ENCODE measurements around the gene RAB7A.

RAB7A gene

GRCh38 chr3:128858167-128858566, 132.2 kb downstream of the RAB7A start:
- DNase-seq: no peak

DNA sequence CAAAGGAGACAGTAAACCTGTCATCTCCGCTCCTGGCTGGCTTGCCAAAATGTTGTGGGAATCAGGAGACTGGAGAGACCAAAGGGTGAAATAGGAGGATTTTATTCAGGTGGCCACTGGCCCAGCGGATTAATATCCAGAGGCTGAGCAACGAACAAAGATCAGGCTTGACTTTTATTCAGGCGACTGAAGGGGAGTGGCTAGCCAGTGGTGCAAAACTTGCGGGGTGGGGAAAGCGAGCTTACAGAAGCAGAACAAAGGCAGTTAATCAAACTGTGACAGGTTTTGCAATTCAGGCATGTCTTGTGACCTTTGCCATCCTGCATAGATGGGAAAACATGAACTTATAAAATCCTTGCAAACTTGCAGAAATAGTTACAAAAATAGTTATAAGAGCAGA, 133.6 kb downstream of the RAB7A start:
- DNase-seq: no peak

DNA sequence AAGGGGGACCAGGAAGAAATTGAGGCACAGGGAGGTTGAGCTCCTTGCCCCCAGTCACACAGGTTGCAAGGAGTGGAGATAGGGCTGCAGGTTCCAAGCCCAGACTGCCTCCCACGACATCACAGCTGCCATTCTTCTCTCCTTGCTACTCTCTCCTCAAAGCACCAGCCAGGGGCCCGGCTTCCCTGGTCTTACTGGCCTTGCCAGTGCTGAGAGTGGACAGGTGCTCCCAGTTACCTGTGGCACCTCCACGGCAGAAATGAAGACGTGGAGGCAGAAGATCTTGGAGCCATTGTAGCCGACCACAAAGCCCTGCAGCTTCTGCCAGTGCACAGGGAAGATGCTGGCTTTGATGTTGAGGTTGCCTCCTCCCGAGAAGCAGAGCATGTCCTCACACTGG, 135.5 kb downstream of the RAB7A start:
- no peak for DNase-seq

DNA sequence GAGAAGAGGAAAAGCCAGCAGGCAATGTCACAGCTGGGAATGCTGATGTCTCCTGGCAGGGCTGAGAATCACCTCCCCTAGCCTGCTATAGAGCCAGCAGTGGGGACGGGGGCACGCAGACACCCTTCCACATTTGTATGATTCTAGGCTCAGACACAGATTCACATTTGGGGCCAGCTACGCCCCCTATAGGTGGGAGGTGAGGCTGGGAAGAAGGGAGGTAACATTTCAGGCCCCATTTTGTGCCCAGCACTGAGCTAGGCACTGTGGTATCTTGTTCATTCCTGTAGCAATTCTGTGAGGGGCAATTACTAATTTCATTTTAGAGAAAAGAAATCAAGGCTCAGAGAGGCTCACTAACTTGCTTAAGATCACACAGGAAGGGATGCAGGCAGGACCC, 137.6 kb downstream of the RAB7A start:
- DNase-seq: no peak
